Naive thymus-derived CD4-positive, alpha-beta T cell (primary cell): ENCODE results near the gene DDX20. TPM values are rescaled to one million over a fixed set of nuclear protein-coding genes. Genes with fewer than 3 reads are reported as not detected.

Experiments
- ATAC-seq: fragments of 150-1000 bp; cut with Tn5 transposase; 2 replicates; pipeline ENCODE4 v1.10.0; 2021; ENCODE audit warnings: mild to moderate bottlenecking, moderate library complexity
- CTCF ChIA-PET: fragments of 350-600 bp; sonication (Branson Sonifier 250); formaldehyde crosslinking; loops from one replicate; lab custom pipeline; 2021; ENCODE audit warnings: antibody characterized with exemption; lab: Charles Lee
- POLR2A ChIA-PET: fragments of 350-600 bp; sonication (Branson Sonifier 250); formaldehyde crosslinking; loops from one replicate; lab custom pipeline; 2021; ENCODE audit warnings: antibody characterized with exemption, inconsistent platforms; lab: Charles Lee
- DNase-seq, 9 donors: peaks; one replicate each; pipeline versions ENCODE4 v3.0.0 to v3.0.0-alpha.2; 2020 to 2022; ENCODE audit warnings: mixed read lengths in 1 of 9
- H3K27ac ChIP-seq: one replicate; pipeline ENCODE4 v1.7.0; 2013; ENCODE audit warnings: mild to moderate bottlenecking, low read depth, low read length, moderate library complexity
- H3K27me3 ChIP-seq, 2 donors: one replicate each; pipeline ENCODE4 v1.7.0; 2013; ENCODE audit warnings: low read length in 2 of 2, mild to moderate bottlenecking in 2 of 2, moderate library complexity in 2 of 2; ENCODE audit not compliant: control insufficient read depth in 2 of 2, insufficient read depth in 2 of 2
- H3K36me3 ChIP-seq, 3 experiments: 1 replicate in 2 of 3; 2 replicates in 1 of 3; pipeline ENCODE4 v1.7.0; 2013; ENCODE audit warnings: low read length in 3 of 3, mild to moderate bottlenecking in 3 of 3, moderate library complexity in 1 of 3; ENCODE audit not compliant: insufficient read depth in 3 of 3, control insufficient read depth in 2 of 3
- H3K4me1 ChIP-seq, 2 donors: one replicate each; pipeline ENCODE4 v1.7.0; 2013; ENCODE audit warnings: low read length in 2 of 2, mild to moderate bottlenecking in 2 of 2, moderate library complexity in 1 of 2; ENCODE audit not compliant: control insufficient read depth in 2 of 2, insufficient read depth in 2 of 2
- H3K4me3 ChIP-seq: 2 replicates; pipeline ENCODE4 v1.7.0; 2013; ENCODE audit warnings: mild to moderate bottlenecking, low read length
- H3K9me3 ChIP-seq, 3 experiments: 1 replicate in 2 of 3; 2 replicates in 1 of 3; pipeline ENCODE4 v1.7.0; 2013; ENCODE audit warnings: low read length in 3 of 3; ENCODE audit not compliant: control insufficient read depth in 2 of 3
- H3K27ac Mint-ChIP-seq, 9 donors: one replicate each; pipeline ENCODE4 v1.8.0; 2020 to 2022; ENCODE audit warnings: mixed read lengths in 9 of 9, mild to moderate bottlenecking in 8 of 9, moderate library complexity in 5 of 9, inconsistent platforms in 2 of 9
- H3K27me3 Mint-ChIP-seq, 5 donors: one replicate each; pipeline ENCODE4 v1.8.0; 2021 to 2022; ENCODE audit warnings: mixed read lengths in 5 of 5, mild to moderate bottlenecking in 1 of 5
- H3K36me3 Mint-ChIP-seq, 5 donors: one replicate each; pipeline ENCODE4 v1.8.0; 2020 to 2022; ENCODE audit warnings: mixed read lengths in 5 of 5, mild to moderate bottlenecking in 3 of 5, inconsistent platforms in 1 of 5
- H3K4me1 Mint-ChIP-seq, 7 donors: one replicate each; pipeline ENCODE4 v1.8.0; 2020 to 2022; ENCODE audit warnings: mixed read lengths in 7 of 7, mild to moderate bottlenecking in 3 of 7, inconsistent platforms in 1 of 7
- H3K4me3 Mint-ChIP-seq, 10 donors: one replicate each; pipeline ENCODE4 v1.8.0; 2020 to 2022; ENCODE audit warnings: mild to moderate bottlenecking in 10 of 10, mixed read lengths in 10 of 10, moderate library complexity in 6 of 10, inconsistent platforms in 2 of 10
- H3K9me3 Mint-ChIP-seq, 11 donors: one replicate each; pipeline ENCODE4 v1.8.0; 2020 to 2022; ENCODE audit warnings: mixed read lengths in 11 of 11, mild to moderate bottlenecking in 4 of 11, inconsistent platforms in 1 of 11, moderate library complexity in 1 of 11
- intact Hi-C, 2 donors: fragments of 100-400 bp; cut with micrococcal nuclease; formaldehyde crosslinking; loops; one replicate each; pipeline ENCODE4 v1.15.1; 2023
- polyA plus RNA-seq, 2 donors: library from polyadenylated mRNA; unstranded; fragments of 300-500 nt; fragmentation: Illumina TruSeq; gene quantifications; one replicate each; pipeline ENCODE4 v1.2.3, GENCODE V29; 2021
- total RNA-seq, 6 experiments: library from RNA in 5 of 6; stranded (reverse) in 5 of 6; gene quantifications; 1 replicate in 5 of 6; 2 replicates in 1 of 6; pipeline ENCODE4 v1.2.3 and lab custom pipeline; 2021 to 2026

Gene DDX20
- total and polyA plus RNA-seq, 7 experiments from 2014 or later: 11.6 to 27.0 (median 18.7) TPM

DNA sequence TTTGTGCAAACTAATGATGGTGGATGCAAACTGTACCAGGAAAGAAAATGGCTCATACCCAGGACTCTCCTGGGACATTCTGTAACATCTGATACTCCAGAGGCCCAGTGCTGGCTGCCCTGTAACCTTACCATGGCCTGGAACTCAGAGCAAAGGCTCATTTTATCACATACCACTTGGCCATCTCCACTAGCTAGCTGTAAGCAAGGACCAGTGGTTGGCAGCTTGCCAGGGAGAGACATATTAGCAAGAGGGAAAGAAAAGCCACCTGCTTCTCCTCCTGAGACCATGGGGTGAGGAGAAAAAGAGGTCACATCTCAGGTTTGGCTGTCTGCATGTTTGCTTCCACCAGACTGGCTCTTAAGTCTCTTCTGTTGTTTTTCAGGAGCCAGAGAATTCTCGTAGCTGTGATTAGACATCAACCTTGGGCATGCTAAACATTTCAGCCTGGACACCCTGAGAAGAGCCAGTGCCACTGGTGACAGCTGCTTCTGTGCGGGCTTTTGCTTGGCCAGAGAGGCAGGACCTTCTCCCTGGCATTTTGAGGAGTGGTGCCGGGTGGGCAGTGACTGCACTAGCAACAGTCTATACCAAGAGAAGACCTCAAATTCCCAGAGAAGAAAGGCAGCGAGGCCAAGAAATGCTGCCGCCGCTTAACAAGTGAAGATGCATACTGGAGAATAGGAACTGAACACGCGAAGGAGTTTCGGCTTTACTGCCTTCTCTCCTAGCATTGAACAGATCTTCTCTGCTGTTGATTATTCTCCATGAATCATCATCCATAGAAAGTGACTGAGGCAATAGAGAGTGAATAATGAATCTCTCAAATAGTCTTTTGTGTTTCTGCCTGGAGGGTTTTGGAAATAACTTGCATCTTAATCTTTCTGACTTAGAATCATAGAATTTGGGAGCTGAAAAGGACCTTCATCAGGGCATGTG, 9.8 kb upstream of the DDX20 start:
- H3K27me3 ChIP-seq: peaks cover 0 to 5% of the 10 kb centered on the region in 2 donors
- H3K4me1 Mint-ChIP-seq: peaks cover 0 to 18% (median 0%) of the 10 kb centered on the region in 7 donors
- no peak for ATAC-seq
- H3K27me3 Mint-ChIP-seq: peaks cover 2 to 37% (median 5%) of the 10 kb centered on the region in 5 donors
- H3K9me3 Mint-ChIP-seq: no peaks in the 10 kb centered on the region
- CTCF ChIA-PET: interaction anchor here (0.9 to 1.6 kb wide), 3 partner anchors 33 to 238 kb away, joined by 3 to 5 read pairs (median 3); no protein-coding TSS in a partner anchor
- DNase-seq: no peak
- POLR2A ChIA-PET: interaction anchor here (2.0 kb wide), 1 partner anchor 238 kb away, joined by 11 read pairs; no protein-coding TSS in a partner anchor
- peak overlapping the region in 2 of 9 donors; percentile 16 to 43 for H3K27ac Mint-ChIP-seq
- no peak overlapping the region for H3K4me3 ChIP-seq
- H3K9me3 ChIP-seq: no peaks in the 10 kb centered on the region
- H3K27ac ChIP-seq: no peak overlapping the region
- H3K4me3 Mint-ChIP-seq: no peak overlapping the region
- H3K36me3 Mint-ChIP-seq: no peaks in the 10 kb centered on the region
- intact Hi-C loops: loop anchor here in 1 of 2 donors (2.0 to 10.0 kb wide), 3 partner anchors 31 to 1111 kb away; no protein-coding TSS in a partner anchor
- H3K36me3 ChIP-seq: no peaks in the 10 kb centered on the region
- no peaks in the 10 kb centered on the region for H3K4me1 ChIP-seq

DNA sequence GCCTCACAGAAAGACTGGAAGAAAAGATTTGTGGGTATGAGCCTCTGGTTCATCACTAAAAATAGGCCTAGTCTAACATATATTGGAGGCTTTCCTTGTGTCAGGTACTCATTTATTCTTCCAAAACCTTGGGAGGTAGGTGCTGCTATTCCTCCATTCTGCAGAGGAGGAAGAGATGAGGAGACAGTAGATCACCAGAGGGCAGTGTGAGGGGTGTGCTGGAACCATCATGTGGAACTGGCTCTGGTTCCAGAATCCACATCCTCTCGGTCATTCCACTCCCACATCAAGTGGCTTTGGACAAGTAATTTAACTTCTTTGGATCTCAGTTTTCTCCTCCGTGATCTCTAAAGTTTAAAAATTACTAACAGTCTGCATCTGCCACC, 9.1 kb upstream of the DDX20 start:
- intact Hi-C loops: loop anchor here in 1 of 2 donors (2.0 to 10.0 kb wide), 3 partner anchors 32 to 1112 kb away; no protein-coding TSS in a partner anchor
- Mint-ChIP-seq H3K36me3 (no peaks in the 10 kb centered on the region), H3K27ac (peak overlapping the region in 1 of 9 donors; percentile 43), H3K4me3 (no peak overlapping the region), H3K4me1 (peaks cover 0 to 17% (median 0%) of the 10 kb centered on the region in 7 donors), H3K9me3 (no peaks in the 10 kb centered on the region), H3K27me3 (peaks cover 0 to 30% (median 2%) of the 10 kb centered on the region in 5 donors)
- ATAC-seq: no peak
- no peaks in the 10 kb centered on the region for H3K4me1 ChIP-seq
- H3K27ac ChIP-seq: no peak overlapping the region
- no peaks in the 10 kb centered on the region for H3K9me3 ChIP-seq
- H3K36me3 ChIP-seq: no peaks in the 10 kb centered on the region
- CTCF ChIA-PET: interaction anchor here (0.9 to 1.6 kb wide), 6 partner anchors 20 to 266 kb away, joined by 3 to 7 read pairs (median 5); no protein-coding TSS in a partner anchor
- POLR2A ChIA-PET: interaction anchor here (2.0 kb wide), 1 partner anchor 239 kb away, joined by 11 read pairs; no protein-coding TSS in a partner anchor
- no peak for DNase-seq
- no peak overlapping the region for H3K4me3 ChIP-seq
- no peaks in the 10 kb centered on the region for H3K27me3 ChIP-seq

DNA sequence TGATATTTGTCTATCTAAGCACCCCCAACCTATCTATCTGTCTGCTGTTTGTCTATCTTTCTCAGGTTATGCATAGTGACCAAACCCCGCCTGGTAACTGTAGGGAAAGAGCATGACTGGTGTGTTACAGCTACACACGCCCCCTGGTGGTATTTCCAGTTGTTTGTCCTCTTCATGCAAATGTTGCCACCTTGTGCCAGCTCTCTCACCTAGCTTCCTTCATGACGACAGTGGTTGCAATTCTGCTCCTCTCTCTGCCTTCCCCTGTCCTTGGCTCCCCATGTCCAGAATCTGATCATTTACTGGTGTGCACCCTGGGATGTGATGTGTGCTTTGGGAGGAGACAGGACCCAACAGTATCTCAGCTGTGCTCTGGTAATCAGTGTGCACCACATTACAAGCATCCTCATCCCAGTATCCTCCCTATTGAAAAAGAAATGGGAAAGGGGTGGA, 8.4 kb upstream of the DDX20 start:
- no peaks in the 10 kb centered on the region for H3K4me1 ChIP-seq
- no peak overlapping the region for H3K4me3 ChIP-seq
- H3K27me3 ChIP-seq: no peaks in the 10 kb centered on the region
- DNase-seq (peak in 8 of 9 donors; percentile 10 to 61 (median 43)), ATAC-seq (peak; percentile 85)
- Mint-ChIP-seq H3K27me3 (peaks cover 0 to 23% (median 0%) of the 10 kb centered on the region in 5 donors), H3K36me3 (no peaks in the 10 kb centered on the region), H3K9me3 (no peaks in the 10 kb centered on the region), H3K4me3 (no peak overlapping the region), H3K4me1 (peaks cover 0 to 21% (median 0%) of the 10 kb centered on the region in 7 donors), H3K27ac (no peak overlapping the region)
- no peaks in the 10 kb centered on the region for H3K36me3 ChIP-seq
- intact Hi-C loops: loop anchor here (1.0 to 10.0 kb wide), 7 partner anchors 8 to 1113 kb away; partner anchors contain the start of gene INKA2 (in 1 of the 2)
- H3K9me3 ChIP-seq: no peaks in the 10 kb centered on the region
- no peak overlapping the region for H3K27ac ChIP-seq
- CTCF ChIA-PET: interaction anchor here (0.7 to 1.6 kb wide), 8 partner anchors 20 to 267 kb away, joined by 3 to 7 read pairs (median 4); no protein-coding TSS in a partner anchor
- POLR2A ChIA-PET: interaction anchor here (2.0 kb wide), 1 partner anchor 240 kb away, joined by 11 read pairs; no protein-coding TSS in a partner anchor

DNA sequence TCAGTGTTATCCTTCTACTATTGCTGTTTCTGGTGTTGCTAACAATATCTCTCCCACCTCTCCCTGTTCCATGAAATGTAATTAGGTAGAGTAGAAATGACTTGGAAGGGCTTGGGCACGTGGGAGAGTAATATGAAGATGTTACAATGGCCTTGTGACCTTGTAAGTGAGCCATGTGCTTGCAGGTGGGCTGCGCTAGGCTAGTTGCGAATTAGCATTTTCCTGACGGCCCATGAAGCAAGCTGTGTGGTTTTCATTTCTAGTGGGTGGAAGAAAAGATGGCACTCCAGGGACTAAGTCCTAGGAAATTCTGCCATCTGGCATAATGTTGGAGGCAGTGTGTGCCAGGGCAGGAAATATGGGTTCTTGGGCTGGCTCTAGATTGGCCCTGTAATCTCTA, 7.8 kb upstream of the DDX20 start:
- no peak for ATAC-seq
- ChIA-PET CTCF (interaction anchor here (0.7 to 1.6 kb wide), 5 partner anchors 19 to 266 kb away, joined by 3 to 7 read pairs (median 5); no protein-coding TSS in a partner anchor), POLR2A (interaction anchor here (2.0 kb wide), 1 partner anchor 240 kb away, joined by 11 read pairs; no protein-coding TSS in a partner anchor)
- Mint-ChIP-seq H3K4me1 (peaks cover 0 to 24% (median 0%) of the 10 kb centered on the region in 7 donors), H3K36me3 (no peaks in the 10 kb centered on the region), H3K4me3 (no peak overlapping the region), H3K27ac (peak overlapping the region in 1 of 9 donors; percentile 41), H3K27me3 (peaks cover 0 to 17% (median 0%) of the 10 kb centered on the region in 5 donors), H3K9me3 (no peaks in the 10 kb centered on the region)
- Histone ChIP-seq H3K27ac (no peak overlapping the region), H3K27me3 (no peaks in the 10 kb centered on the region), H3K9me3 (no peaks in the 10 kb centered on the region), H3K36me3 (no peaks in the 10 kb centered on the region), H3K4me1 (no peaks in the 10 kb centered on the region), H3K4me3 (no peak overlapping the region)
- intact Hi-C loops: loop anchor here (1.0 to 10.0 kb wide), 7 partner anchors 9 to 1113 kb away; partner anchors contain the start of gene INKA2 (in 1 of the 2)
- DNase-seq: no peak

DNA sequence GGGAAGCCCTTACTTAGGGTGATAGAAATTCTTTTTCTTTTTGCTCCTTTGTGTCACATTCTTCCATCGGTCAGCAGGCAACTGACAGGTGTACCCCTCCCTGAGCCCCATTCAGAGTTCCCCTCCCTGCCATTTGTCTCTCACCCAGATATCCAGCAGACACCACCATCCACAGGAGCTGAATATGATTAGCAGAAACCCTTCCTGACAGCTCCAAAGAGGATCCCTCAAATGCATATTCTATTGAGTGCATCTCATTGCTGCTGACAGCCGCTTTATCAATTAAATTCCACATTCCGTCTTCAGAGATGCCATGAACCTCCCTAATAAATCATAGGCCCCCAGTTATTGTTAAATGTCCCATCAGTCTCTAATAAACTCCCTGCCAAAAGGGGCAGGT, 6.1 kb upstream of the DDX20 start:
- H3K27ac Mint-ChIP-seq: no peak overlapping the region
- Histone ChIP-seq H3K4me3 (no peak overlapping the region), H3K9me3 (no peaks in the 10 kb centered on the region), H3K27me3 (no peaks in the 10 kb centered on the region), H3K27ac (no peak overlapping the region), H3K4me1 (peaks cover 2 to 3% of the 10 kb centered on the region in 2 donors), H3K36me3 (no peaks in the 10 kb centered on the region)
- intact Hi-C loops: loop anchor here (10.0 kb wide), 2 partner anchors 875 to 1115 kb away; partner anchors contain the start of gene CD53 (in 1 of the 2)
- DNase-seq (no peak), ATAC-seq (no peak)
- peaks cover 0 to 6% (median 0%) of the 10 kb centered on the region in 5 donors for H3K27me3 Mint-ChIP-seq
- peaks cover 2 to 30% (median 7%) of the 10 kb centered on the region in 7 donors for H3K4me1 Mint-ChIP-seq
- POLR2A ChIA-PET: interaction anchor here (0.7 kb wide), 1 partner anchor 14 kb away, joined by 4 read pairs; no protein-coding TSS in a partner anchor
- CTCF ChIA-PET: interaction anchor here (0.7 to 3.2 kb wide), 2 partner anchors 27 to 35 kb away, joined by 3 to 18 read pairs; no protein-coding TSS in a partner anchor
- no peaks in the 10 kb centered on the region for H3K9me3 Mint-ChIP-seq
- H3K36me3 Mint-ChIP-seq: no peaks in the 10 kb centered on the region
- H3K4me3 Mint-ChIP-seq: no peak overlapping the region
